HEK293T (cell line): ENCODE data around the gene TNRC18.
A peak's percentile ranks its signal among the peaks of the same experiment; 100 is the strongest.

Experiments
- CTCF ChIA-PET: fragments of 350-600 bp; formaldehyde crosslinking; extraction: SDS; loops from one replicate; lab custom pipeline; 2021; ENCODE audit warnings: antibody characterized with exemption, inconsistent platforms; lab: Yijun Ruan, JAX
- POLR2A ChIA-PET: fragments of 350-600 bp; formaldehyde crosslinking; extraction: SDS; loops from one replicate; lab custom pipeline; 2020; ENCODE audit warnings: antibody characterized with exemption, inconsistent platforms; lab: Yijun Ruan, JAX
- DNase-seq: peaks from one replicate; pipeline ENCODE4 v3.0.0; 2012; ENCODE audit warnings: mixed read lengths; ENCODE audit errors: extremely low spot score
- ARNT ChIP-seq: fragments of 450-650 bp; IDR thresholded peaks from 2 replicates; pipeline ENCODE4 v1.6.1; 2017; ENCODE audit warnings: mild to moderate bottlenecking
- BHLHE40 ChIP-seq: fragments of 450-650 bp; IDR thresholded peaks from 2 replicates; pipeline ENCODE4 v1.6.1; 2016; ENCODE audit warnings: mild to moderate bottlenecking, moderate library complexity, borderline replicate concordance
- CTBP1 ChIP-seq: fragments of 450-650 bp; IDR thresholded peaks from 2 replicates; pipeline ENCODE4 v1.6.1; 2016; ENCODE audit warnings: borderline replicate concordance
- ELF4 ChIP-seq: fragments of 450-650 bp; IDR thresholded peaks from 2 replicates; pipeline ENCODE4 v1.6.1; 2017; ENCODE audit warnings: antibody characterized with exemption
- FOXA1 ChIP-seq: fragments of 450-650 bp; IDR thresholded peaks from 2 replicates; pipeline ENCODE4 v1.6.1; 2016; ENCODE audit warnings: mild to moderate bottlenecking
- FOXK2 ChIP-seq: fragments of 450-650 bp; IDR thresholded peaks from 2 replicates; pipeline ENCODE4 v1.6.1; 2016; ENCODE audit warnings: mild to moderate bottlenecking
- FOXM1 ChIP-seq: fragments of 450-650 bp; IDR thresholded peaks from 2 replicates; pipeline ENCODE4 v1.6.1; 2017; ENCODE audit warnings: mild to moderate bottlenecking, borderline replicate concordance
- HDGF ChIP-seq: fragments of 450-650 bp; IDR thresholded peaks from 2 replicates; pipeline ENCODE4 v1.6.1; 2017; ENCODE audit warnings: antibody characterized with exemption, borderline replicate concordance
- L3MBTL2 ChIP-seq: fragments of 450-650 bp; conservative IDR thresholded peaks from 2 replicates; pipeline ENCODE4 v1.6.1; 2016; ENCODE audit warnings: mild to moderate bottlenecking
- LEF1 ChIP-seq: fragments of 450-650 bp; IDR thresholded peaks from 2 replicates; pipeline ENCODE4 v1.6.1; 2017; ENCODE audit warnings: mild to moderate bottlenecking, borderline replicate concordance
- NFRKB ChIP-seq: fragments of 450-650 bp; IDR thresholded peaks from 2 replicates; pipeline ENCODE4 v1.6.1; 2016; ENCODE audit warnings: mild to moderate bottlenecking, moderate library complexity
- PKNOX1 ChIP-seq: fragments of 450-650 bp; IDR thresholded peaks from 2 replicates; pipeline ENCODE4 v1.6.1; 2016
- SP1 ChIP-seq: fragments of 450-650 bp; IDR thresholded peaks from 2 replicates; pipeline ENCODE4 v1.6.1; 2017
- SUZ12 ChIP-seq: fragments of 450-650 bp; IDR thresholded peaks from 2 replicates; pipeline ENCODE4 v1.6.1; 2016; ENCODE audit warnings: mild to moderate bottlenecking
- TARDBP ChIP-seq: fragments of 450-650 bp; IDR thresholded peaks from 2 replicates; pipeline ENCODE4 v1.6.1; 2016
- ZNF384 ChIP-seq: fragments of 450-650 bp; IDR thresholded peaks from 2 replicates; pipeline ENCODE4 v1.6.1; 2016

TNRC18 gene

GRCh38 chr7:5303591-5304505 is 119.8 kb downstream of the TNRC18 start:
- ChIA-PET POLR2A (no interaction called here), CTCF (no interaction called here)
- TF ChIP-seq ARNT (no peak), FOXK2 (no peak), BHLHE40 (no peak)
- no peak for DNase-seq

- CTCF ChIA-PET, result no interaction called here
- POLR2A ChIA-PET, result no interaction called here
- TF ChIP-seq FOXM1 (no peak), ELF4 (no peak), ZNF384 (no peak), HDGF (no peak), NFRKB (no peak), CTBP1 (no peak), SP1 (no peak), FOXA1 (no peak), TARDBP (no peak), SUZ12 (no peak), FOXK2 (no peak), LEF1 (no peak), L3MBTL2 (no peak), BHLHE40 (no peak), PKNOX1 (no peak), ARNT (no peak)
- no peak for DNase-seq
Measured at GRCh38 chr7:5303061-5303460, 120.6 kb downstream of the TNRC18 start.

GRCh38 chr7:5302577-5302976 is 121.1 kb downstream of the TNRC18 start:
- POLR2A ChIA-PET, result no interaction called here
- DNase-seq, result no peak
- CTCF ChIA-PET, result no interaction called here
- no peak for TF ChIP-seq SUZ12
- no peak for TF ChIP-seq ARNT
- TF ChIP-seq NFRKB, result no peak
- no peak for TF ChIP-seq FOXM1
- TF ChIP-seq L3MBTL2, result no peak
- no peak for TF ChIP-seq ZNF384
- no peak for TF ChIP-seq TARDBP

- TF ChIP-seq CTBP1, result no peak
- no peak for TF ChIP-seq BHLHE40
- TF ChIP-seq ELF4, result no peak
- no peak for TF ChIP-seq FOXA1
- TF ChIP-seq TARDBP, result no peak
- TF ChIP-seq ARNT, result no peak
- TF ChIP-seq SP1, result no peak
- TF ChIP-seq NFRKB, result no peak
- no peak for TF ChIP-seq PKNOX1
- TF ChIP-seq L3MBTL2, result no peak
- TF ChIP-seq LEF1, result no peak
- no peak for TF ChIP-seq HDGF
- TF ChIP-seq SUZ12, result no peak
- TF ChIP-seq ZNF384, result no peak
- TF ChIP-seq FOXM1, result no peak
- no peak for TF ChIP-seq FOXK2
- ChIA-PET CTCF (no interaction called here), POLR2A (no interaction called here)
- DNase-seq, result no peak
Measured at GRCh38 chr7:5300366-5300765, 123.3 kb downstream of the TNRC18 start.

GRCh38 chr7:5296611-5297226 is 126.9 kb downstream of the TNRC18 start:
- ChIA-PET POLR2A (no interaction called here), CTCF (no interaction called here)
- TF ChIP-seq TARDBP, result no peak
- no peak for TF ChIP-seq CTBP1
- no peak for TF ChIP-seq ELF4
- TF ChIP-seq ARNT, result no peak
- TF ChIP-seq BHLHE40, result no peak
- TF ChIP-seq SP1, result no peak
- no peak for TF ChIP-seq FOXM1
- TF ChIP-seq SUZ12, result no peak
- TF ChIP-seq ZNF384, result no peak
- no peak for TF ChIP-seq FOXK2
- TF ChIP-seq NFRKB, result no peak
- TF ChIP-seq FOXA1, result no peak
- no peak for TF ChIP-seq LEF1
- TF ChIP-seq PKNOX1, result no peak
- TF ChIP-seq L3MBTL2, result no peak
- no peak for TF ChIP-seq HDGF
- peak; percentile 32 for DNase-seq
